Spleen (tissue), 7 donors: ENCODE data around the gene RPL23.

Experiments used
- CTCF ChIP-seq, 11 experiments: fragments of 200-600 bp in 7 of 11; fragments of 450-650 bp in 4 of 11; sonication (generic) in 4 of 11; IDR thresholded peaks in 8 of 11; conservative IDR thresholded peaks in 3 of 11; 1 replicate in 7 of 11; 2 replicates in 4 of 11; pipeline versions ENCODE4 v1.4.0 to v1.8.0; 2016 to 2021; ENCODE audit warnings: antibody characterized with exemption in 11 of 11, inconsistent platforms in 4 of 11, mild to moderate bottlenecking in 1 of 11
- POLR2A ChIP-seq, 3 donors: fragments of 450-650 bp; IDR thresholded peaks; one replicate each; pipeline ENCODE4 v1.5.1; 2017; ENCODE audit warnings: antibody characterized with exemption in 3 of 3, mild to moderate bottlenecking in 1 of 3
- POLR2AphosphoS5 ChIP-seq, 3 donors: sonication (generic); formaldehyde crosslinking; IDR thresholded peaks; one replicate each; pipeline ENCODE4 v1.5.1; 2017; ENCODE audit warnings: antibody characterized with exemption in 3 of 3
- donor health status: DM: no; HTN: no; CAD: no; lungs with moderate emphysema.
- donor health status: DM: no; HTN: no; CAD: no.
- donor health status: DM: no; HTN: no; CAD: no.

DNA sequence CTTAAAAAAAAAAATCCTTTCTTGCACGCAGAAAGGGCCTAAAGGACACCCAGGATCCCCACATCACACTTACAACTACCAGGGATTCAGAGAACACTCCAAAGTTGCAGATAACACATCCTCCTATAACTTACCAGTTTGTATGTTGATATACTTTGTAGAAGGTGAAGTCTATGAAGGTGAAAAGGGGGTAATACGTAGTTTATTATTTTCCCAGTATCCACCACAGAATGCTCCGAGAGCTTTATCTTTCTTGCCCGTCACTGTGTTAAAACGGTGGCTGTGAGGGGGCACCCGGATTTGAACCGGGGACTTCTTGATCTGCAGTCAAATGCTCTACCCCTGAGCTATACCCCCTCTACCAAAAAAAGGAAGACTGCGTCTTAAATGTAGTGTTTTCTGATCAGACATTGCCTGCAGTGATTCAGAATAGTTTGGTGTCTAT lies 7.9 kb upstream of the RPL23 start:
- TF ChIP-seq CTCF (IDR thresholded peaks at IDR 0.05 in 8 of 11, conservative IDR thresholded peaks at IDR 0.05 in 3 of 11) (no peak), POLR2A (IDR thresholded peaks at IDR 0.05) (no peak), POLR2AphosphoS5 (IDR thresholded peaks at IDR 0.05) (no peak)
